NCI-H128 (cell line): ENCODE data around the gene GAS6.

Source experiments
- DNase-seq: peaks from one replicate; lab custom pipeline; 2025; ENCODE audit not compliant: unreplicated experiment; lab: John Stamatoyannopoulos, UW

GAS6 gene

DNA sequence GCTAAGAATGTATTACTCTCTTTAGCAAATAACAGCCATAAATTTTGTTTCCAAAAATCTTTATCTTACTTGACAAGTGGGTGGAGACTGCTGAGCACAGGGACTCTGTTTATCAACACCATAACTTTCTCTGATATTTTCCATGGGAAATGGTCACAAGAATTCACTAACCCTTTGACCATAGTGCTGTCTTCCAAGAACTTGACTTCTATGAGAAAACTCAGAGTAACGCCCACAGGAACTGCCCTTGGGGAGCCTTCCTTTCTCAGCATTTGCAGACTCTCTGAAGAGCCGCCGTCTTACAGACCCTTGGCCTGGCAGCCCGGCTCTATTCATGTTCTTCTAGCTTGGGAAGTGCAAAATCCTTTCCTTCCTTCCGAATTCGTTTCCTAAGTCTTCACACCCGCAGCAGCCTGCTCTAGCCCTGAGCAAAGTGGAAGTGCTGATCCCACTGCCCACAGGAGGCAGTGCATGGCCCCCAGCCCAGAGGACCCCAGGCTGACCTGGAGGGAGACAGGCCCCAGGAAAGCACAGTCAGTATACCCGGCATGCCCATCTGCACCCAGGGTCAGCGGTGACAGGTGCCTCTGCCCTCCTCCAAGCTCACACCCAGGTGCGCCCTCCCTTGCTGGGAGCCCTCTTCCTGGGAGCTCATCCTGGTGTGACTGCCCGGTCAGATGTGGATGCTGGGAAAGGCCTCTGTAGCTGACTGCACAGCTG, 10.2 kb downstream of the GAS6 start:
- DNase-seq = no peak

DNA sequence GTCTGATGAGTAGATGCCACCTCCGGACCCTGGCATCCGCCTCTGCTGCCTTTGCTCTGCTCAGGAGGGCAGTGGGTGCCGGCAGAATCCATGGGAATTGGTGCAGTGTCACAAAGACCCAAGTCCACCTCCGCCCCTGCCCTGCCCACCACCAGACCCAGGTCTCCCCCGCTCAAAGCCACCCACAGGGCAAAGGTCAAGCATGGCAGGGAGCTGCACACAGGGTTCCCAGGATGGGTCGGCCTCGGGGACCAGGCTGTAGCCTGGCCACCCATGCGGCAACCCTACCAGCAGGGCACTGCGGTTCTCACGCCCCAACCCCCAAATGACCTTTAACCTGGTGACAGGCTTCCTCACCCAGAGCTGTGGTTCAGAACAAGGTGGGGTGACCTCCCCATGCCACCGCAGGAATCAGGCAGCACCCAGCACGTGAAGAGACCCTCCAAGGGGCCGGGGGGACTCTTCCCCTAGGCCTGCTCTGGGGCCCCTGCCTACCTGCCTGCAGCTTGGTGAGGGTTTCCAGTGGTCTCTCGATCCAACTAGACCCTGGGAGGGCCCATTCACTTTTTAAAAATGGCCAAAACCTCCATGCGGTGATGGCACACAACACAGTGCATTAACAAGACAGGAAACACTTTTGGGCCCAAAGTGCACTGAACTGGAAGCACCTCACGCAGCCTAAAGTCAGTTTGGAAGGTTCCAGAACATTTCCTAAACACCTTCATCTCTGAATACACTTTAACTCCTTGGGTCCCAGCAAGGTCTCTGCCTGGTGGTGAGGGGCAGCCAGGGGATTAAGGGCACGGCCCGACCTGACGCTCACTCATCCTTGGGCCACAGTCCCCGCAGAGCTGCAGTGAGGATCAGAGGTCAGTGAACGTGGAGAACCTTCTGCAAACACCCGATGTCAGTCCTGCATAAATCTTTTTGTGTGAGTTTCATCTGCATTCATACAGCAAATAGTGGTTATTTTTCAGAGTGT, 11.0 kb downstream of the GAS6 start:
- DNase-seq = no peak

GRCh38 chr13:113851826-113852535, 11.9 kb downstream of the GAS6 start:
- no peak for DNase-seq

DNA sequence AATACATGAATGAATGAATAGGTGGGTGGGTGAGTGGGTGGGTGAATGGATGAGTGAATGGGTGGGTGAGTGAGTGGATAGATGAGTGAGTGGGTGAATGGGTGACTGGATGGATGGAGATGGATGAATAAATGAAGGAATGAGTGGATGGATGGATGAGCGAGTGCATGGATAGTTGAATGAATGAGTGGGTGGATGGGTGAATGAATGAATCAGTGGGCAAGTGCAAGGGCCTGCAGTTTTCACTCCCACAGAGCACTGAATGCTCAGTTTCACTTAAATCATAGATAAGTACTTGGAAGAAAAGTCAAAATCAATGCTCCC, 12.4 kb downstream of the GAS6 start:
- no peak for DNase-seq

GRCh38 chr13:113850722-113851479, 13.0 kb downstream of the GAS6 start:
- no peak for DNase-seq

DNA sequence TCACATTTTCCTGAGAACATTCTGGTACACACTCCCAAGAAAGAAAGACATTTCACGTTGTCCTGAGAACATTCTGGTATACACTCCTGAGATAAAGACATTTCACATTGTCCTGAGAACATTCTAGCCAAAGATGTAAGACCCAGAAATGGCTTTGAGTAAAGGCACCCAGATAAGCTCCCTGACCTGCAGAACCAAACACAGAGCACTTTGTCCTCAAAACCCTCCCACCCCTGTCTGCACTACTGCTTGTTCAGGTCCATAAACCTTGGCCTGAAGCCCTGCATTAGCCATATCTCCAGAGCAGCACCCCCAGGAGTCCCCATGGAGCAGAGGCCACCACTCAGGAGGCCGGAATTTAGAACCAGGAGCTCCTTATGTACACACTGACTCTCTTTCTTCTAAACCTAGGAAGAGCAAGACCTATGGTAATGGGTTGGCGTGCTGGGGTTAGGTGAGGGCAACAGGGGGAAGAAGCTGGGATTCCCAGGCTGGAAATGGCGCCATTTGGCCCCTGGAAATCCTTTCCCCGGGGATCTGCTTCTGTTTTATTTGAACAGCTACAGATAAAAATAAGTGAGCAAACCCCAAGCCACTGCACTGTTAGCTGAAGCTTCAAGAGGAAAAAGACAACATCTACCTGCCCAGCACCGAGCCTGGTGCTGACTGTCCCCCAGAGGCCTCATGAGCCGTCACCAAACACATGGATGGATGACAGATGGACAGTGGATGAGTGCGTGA, 13.7 kb downstream of the GAS6 start:
- no peak for DNase-seq

GRCh38 chr13:113849546-113849945, 14.3 kb downstream of the GAS6 start:
- no peak for DNase-seq

DNA sequence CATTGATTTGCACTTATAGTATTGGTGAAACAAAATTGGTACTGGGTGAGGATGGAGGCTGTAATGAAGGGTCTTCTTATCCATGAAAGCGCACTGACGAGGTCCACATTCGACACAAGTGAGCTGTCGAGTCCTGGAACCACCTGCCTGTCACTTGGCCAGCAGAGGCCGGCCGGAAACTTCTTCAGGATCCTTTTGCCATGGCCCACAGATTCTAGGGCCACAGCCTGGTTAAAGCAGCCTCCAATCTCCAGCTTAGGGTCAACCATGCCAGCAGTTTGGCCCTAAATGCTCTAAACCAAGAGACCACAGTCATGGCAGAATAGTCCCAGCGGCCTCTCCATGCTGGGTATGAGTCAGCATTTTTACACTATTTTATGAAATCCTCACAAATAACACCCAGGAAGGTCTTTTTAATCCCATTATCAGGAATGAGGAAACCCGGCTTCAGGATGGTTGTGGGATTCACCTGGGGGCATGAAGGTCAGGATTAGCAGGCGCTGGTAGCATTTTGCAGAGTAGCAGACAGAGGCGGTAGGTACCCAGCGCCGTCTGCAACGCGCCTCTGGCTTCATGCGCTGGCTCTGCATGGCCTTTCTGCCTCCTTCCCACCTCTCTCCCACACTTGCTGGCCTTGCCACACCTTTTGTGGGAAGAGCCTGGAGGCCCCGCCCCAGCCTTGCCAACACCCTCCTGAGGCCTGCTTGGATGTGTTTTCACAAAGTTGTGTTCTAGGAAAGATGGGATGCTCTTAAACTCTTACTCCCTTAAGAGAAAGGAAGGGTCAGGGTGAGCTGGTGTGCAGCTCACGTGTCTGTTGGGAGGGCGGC, 15.2 kb downstream of the GAS6 start:
- DNase-seq = no peak

GRCh38 chr13:113848020-113848419, 15.9 kb downstream of the GAS6 start:
- DNase-seq = no peak

DNA sequence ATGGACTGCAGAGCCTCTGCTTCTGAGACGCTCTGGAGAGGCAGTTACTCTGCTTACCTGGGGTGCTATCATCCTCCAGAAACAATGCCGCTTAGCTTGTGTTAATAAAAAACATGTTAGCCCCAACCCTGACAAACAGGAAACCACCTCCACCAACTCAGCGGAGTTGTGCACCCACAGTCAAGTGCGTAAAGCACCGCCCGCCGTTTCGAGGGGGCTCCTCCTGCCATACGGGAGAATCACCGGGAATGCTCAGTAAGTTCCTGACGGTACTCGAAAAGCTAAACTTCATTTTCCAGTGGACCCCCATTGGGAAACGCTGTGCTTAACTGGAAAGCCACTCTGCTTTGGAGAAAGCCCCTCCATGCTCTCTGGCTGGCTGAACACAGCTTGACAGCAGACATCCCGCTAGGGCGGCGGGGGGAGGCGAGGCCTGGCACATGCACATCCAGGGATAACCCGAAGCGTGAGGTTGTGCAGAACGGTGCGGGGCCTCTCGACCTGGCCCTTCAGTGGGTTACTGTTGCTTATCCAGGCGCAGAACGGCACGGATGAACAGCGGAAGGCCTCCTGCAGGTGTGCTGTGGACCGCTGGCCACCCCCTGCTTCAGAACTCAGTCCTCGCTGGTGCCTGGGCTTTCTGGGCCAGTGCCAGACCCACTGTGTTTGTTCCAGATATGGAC, 17.1 kb downstream of the GAS6 start:
- no peak for DNase-seq

DNA sequence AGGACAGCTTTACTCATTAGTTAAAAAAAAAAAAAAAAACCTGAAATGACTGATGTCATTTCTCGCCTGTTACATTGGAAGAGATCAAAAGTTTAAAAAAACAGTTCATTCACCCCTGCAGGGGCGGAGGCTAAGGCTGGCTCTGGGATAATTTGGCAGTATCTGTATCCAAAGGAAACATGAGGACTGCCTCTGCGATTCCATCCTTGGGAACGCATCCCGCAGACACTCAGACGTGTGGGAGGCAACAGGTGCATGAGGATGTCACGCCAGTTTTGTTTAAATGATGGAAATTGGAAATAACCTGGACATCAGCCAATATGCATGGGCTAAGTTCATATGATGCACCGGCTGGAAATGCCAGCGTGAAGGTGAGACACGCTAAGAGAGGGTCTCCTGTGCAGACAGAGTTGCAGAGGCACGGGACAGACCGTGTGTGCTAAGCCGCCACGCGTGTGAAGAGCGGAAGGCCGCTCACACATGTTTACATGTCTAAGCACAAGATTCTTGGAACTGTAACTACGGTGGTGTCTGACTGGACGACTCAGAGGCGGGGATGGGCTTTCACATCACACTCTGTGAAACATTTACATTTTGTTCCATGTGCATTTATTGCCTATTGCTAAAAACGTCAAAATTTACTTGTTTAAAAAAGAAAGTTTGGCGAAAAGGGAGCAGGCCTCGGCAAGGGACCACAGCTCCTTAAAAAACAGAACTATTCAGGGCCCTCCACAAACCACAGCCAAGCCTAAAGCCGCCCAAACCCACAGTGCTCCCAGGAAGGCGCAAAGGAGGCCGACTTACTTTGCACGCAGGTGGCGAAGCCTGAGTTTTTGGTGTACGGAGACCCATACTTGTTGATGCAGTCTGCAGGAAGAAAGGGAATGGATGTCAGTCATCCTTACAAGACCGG, 17.9 kb downstream of the GAS6 start:
- no peak for DNase-seq

GRCh38 chr13:113845055-113845454, 18.8 kb downstream of the GAS6 start:
- DNase-seq = no peak

- no peak for DNase-seq
Observed at GRCh38 chr13:113843864-113844556, 19.9 kb downstream of the GAS6 start.

- DNase-seq = no peak
Observed at GRCh38 chr13:113843063-113843654, 20.7 kb downstream of the GAS6 start.

DNA sequence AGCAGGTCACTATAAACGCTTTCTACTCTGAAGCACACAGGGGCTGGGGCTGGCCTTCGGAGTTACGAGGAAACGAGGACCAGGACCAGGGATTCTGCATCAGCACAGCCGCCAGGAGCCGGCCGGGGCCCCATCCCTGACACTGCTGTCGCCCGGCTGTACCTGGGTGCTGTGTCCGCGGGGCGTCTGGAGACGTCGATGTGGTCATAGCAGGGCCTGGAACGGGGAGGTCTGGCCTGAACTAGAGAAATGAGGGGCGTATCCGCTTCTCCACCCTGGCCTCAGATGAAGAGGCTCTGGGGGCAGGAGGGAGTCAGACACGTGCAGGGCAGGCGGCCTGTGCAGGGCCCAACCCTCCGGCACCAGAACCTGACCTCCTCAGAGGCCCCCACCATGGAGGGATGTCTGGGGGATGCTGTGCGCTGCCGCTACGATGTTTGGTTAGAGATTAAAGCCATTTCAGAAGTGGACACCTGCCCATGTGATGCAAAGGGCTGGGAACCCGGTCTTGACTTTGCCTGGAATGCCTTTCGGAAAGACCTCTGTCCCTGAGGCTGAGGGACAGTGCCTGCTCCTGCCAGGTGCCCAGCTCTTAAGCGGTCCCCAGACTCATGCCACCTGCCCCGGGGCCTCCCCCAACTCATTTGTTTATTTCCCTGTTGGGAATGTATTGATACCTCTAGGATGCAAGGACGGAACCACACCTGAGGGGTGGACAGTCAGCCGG, 21.4 kb downstream of the GAS6 start:
- no peak for DNase-seq

- no peak for DNase-seq
Observed at GRCh38 chr13:113841353-113841650, 22.6 kb downstream of the GAS6 start.
